WTC11 (cell line): ENCODE results near the gene CHTF18. TPM values are rescaled to one million over a fixed set of nuclear protein-coding genes. Genes with fewer than 3 reads are reported as not detected.

Experiments used
- ATAC-seq: fragments of 200-7000 bp; cut with Tn5 transposase; 2 replicates; pipeline ENCODE4 v1.10.0; 2021; ENCODE audit warnings: mild to moderate bottlenecking, moderate library complexity
- CTCF ChIA-PET: fragments of 300-600 bp; sonication (Branson Sonifier 250); formaldehyde crosslinking; loops from one replicate; lab custom pipeline; 2021; ENCODE audit warnings: antibody characterized with exemption; lab: Charles Lee
- POLR2A ChIA-PET: fragments of 350-600 bp; sonication (Branson Sonifier 250); formaldehyde crosslinking; loops from one replicate; lab custom pipeline; 2021; ENCODE audit warnings: antibody characterized with exemption; lab: Charles Lee
- DNase-seq: peaks from one replicate; pipeline ENCODE4 v3.0.0; 2021; ENCODE audit warnings: low spot score
- H3K27ac Mint-ChIP-seq: 2 replicates; pipeline ENCODE4 v1.8.0; 2021; ENCODE audit warnings: mixed read lengths
- H3K27me3 Mint-ChIP-seq: 2 replicates; pipeline ENCODE4 v1.8.0; 2021; ENCODE audit warnings: low read depth, mild to moderate bottlenecking, moderate library complexity, mixed read lengths
- H3K36me3 Mint-ChIP-seq: 2 replicates; pipeline ENCODE4 v1.8.0; 2021; ENCODE audit warnings: mixed read lengths
- H3K4me1 Mint-ChIP-seq: 2 replicates; pipeline ENCODE4 v1.8.0; 2022; ENCODE audit warnings: mixed read lengths
- H3K4me3 Mint-ChIP-seq: 2 replicates; pipeline ENCODE4 v1.8.0; 2021; ENCODE audit warnings: mild to moderate bottlenecking, moderate library complexity, mixed read lengths
- H3K9me3 Mint-ChIP-seq: 2 replicates; pipeline ENCODE4 v1.8.0; 2021; ENCODE audit warnings: mixed read lengths
- CREB1 ChIP-seq: sonication (generic); formaldehyde crosslinking; IDR thresholded peaks from 2 replicates; pipeline ENCODE4 v1.8.0; 2023; ENCODE audit warnings: mild to moderate bottlenecking, missing genetic modification reagents
- ELF4 ChIP-seq: sonication (generic); formaldehyde crosslinking; IDR thresholded peaks from 2 replicates; pipeline ENCODE4 v1.8.1; 2022; ENCODE audit warnings: low read depth, mild to moderate bottlenecking, moderate library complexity, missing genetic modification reagents
- ETV6 ChIP-seq: sonication (generic); formaldehyde crosslinking; IDR thresholded peaks from 2 replicates; pipeline ENCODE4 v1.8.1; 2022; ENCODE audit warnings: mild to moderate bottlenecking, missing genetic modification reagents
- FOXP1 ChIP-seq: sonication (generic); formaldehyde crosslinking; IDR thresholded peaks from 2 replicates; pipeline ENCODE4 v1.8.0; 2022; ENCODE audit warnings: missing genetic modification reagents, mild to moderate bottlenecking, moderate library complexity, borderline replicate concordance
- KAT7 ChIP-seq: sonication (generic); formaldehyde crosslinking; IDR thresholded peaks from 2 replicates; pipeline ENCODE4 v1.8.1; 2023; ENCODE audit warnings: missing genetic modification reagents, mild to moderate bottlenecking, borderline replicate concordance
- OVOL2 ChIP-seq: fragments of 250-450 bp; sonication (Bioruptor Pico); IDR thresholded peaks from 2 replicates; pipeline ENCODE4 v1.9.0; 2021; ENCODE audit warnings: mild to moderate bottlenecking, borderline replicate concordance
- SOX15 ChIP-seq: fragments of 250-450 bp; sonication (Bioruptor Pico); IDR thresholded peaks from 2 replicates; pipeline ENCODE4 v1.9.0; 2021; ENCODE audit warnings: mild to moderate bottlenecking
- TP53 ChIP-seq: sonication (generic); formaldehyde crosslinking; IDR thresholded peaks from 2 replicates; pipeline ENCODE4 v1.8.1; 2023; ENCODE audit warnings: mild to moderate bottlenecking, missing genetic modification reagents
- total RNA-seq: library from RNA; stranded (reverse); gene quantifications from 3 replicates; pipeline ENCODE4 v1.2.3, GENCODE V29; 2021
- TF ChIP-seq, protein P1 (sequence below): sonication (generic); formaldehyde crosslinking; IDR thresholded peaks from 2 replicates; pipeline ENCODE4 v1.8.1; 2022; ENCODE audit warnings: low read depth, mild to moderate bottlenecking, moderate library complexity, missing genetic modification reagents, borderline replicate concordance
- TF ChIP-seq, protein P2 (sequence below): sonication (generic); formaldehyde crosslinking; IDR thresholded peaks from 2 replicates; pipeline ENCODE4 v1.8.0; 2022; ENCODE audit warnings: mild to moderate bottlenecking, missing genetic modification reagents
- TF ChIP-seq, protein P3 (sequence below): fragments of 200-600 bp; IDR thresholded peaks from 2 replicates; pipeline ENCODE4 v1.8.0; 2022; ENCODE audit warnings: antibody characterized with exemption
- TF ChIP-seq, protein P4 (sequence below): fragments of 250-450 bp; sonication (Bioruptor Pico); IDR thresholded peaks from 2 replicates; pipeline ENCODE4 v1.9.0; 2021; ENCODE audit warnings: mild to moderate bottlenecking, borderline replicate concordance
- TF ChIP-seq, protein P5 (sequence below): sonication (generic); formaldehyde crosslinking; IDR thresholded peaks from 2 replicates; pipeline ENCODE4 v1.8.0; 2022; ENCODE audit warnings: mild to moderate bottlenecking, missing genetic modification reagents
- TF ChIP-seq, protein P6 (sequence below): sonication (generic); formaldehyde crosslinking; IDR thresholded peaks from 2 replicates; pipeline ENCODE4 v1.8.1; 2022; ENCODE audit warnings: low read depth, missing genetic modification reagents, borderline replicate concordance

The CHTF18 gene
- total RNA-seq, 1 experiment from 2014 or later: 183 TPM

DNA sequence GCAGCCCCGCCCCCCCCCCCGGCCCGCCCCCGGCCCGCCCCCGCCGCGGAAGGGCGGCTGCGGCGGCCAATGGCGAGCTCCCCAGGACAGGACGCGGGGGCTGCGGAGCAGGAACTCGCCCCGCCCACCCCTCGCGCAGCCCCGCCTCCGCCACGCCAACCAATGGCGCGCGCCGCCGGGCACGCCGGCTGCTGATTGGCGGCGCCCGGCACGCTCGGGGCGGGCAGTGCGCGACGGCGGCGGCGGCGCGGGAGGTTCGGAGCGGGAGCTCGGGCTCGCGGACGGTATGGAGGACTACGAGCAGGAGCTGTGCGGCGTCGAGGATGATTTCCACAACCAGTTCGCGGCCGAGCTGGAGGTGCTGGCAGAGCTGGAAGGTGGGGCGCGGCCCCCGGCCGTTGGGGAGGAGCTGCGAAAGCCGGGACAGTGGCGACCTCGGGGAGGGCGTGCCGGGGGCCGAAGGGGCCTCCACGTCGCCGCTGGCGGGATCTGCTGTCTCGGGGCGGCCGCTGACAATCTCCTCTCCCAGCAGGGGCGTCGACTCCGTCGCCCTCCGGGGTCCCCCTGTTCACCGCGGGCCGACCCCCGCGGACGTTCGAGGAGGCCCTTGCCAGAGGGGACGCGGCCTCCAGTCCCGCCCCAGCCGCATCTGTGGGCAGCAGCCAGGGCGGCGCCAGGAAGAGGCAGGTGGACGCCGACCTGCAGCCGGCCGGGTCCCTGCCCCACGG, at the start of gene CHTF18 (continued):
- TF ChIP-seq TP53: peak; percentile 39; the same call in 1 of the 2 replicates

DNA sequence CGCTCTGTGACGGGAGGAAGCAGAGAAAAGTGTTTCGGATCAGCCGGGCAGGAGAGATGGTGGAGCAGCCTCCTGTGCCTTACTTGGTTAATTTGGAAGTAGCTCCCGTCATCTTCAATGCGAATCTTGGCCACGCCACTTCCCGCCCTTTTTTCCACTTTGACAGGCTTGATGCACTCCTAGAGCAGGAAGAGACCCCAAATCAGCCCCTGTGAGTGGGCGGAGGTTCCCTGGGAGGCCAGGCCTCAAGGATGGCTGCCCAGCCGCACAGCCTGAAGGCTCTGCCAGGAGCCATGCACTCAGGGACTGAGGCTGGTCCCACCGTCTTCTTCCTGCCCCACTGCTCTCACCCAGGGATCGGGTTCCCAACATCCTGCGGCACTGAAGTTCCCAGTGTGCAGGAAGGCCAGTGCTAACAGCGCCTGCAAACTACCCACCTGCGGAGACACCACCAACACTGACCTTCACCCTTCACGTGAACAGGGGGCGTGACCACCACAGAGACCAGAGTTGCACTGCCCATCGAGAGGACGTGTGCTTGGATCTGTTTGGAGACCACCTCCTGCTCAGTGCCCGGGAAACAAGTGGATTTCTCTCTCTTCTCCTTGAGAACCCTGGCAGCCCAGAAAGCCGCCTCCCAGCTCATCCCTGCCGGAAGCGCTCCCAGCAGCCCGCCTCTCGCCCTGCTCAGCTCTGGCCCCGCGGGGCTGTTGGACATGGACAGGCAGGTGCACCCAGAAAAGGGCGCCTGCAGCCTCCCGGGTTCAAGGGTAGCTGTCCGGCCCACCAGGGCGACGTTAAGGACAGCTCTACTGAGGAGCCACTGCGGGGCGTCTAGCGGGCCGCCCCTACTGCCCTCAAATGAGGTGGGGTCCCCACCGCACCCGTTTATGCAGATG, 48.6 kb upstream of the CHTF18 start:
- Mint-ChIP-seq H3K36me3 (peaks cover 9% of the 10 kb centered on the region; the same call in 1 of the 2 replicates), H3K4me1 (peaks cover 14% of the 10 kb centered on the region), H3K9me3 (no peaks in the 10 kb centered on the region), H3K27ac (peak overlapping the region; percentile 7; the same call in 1 of the 2 replicates), H3K27me3 (no peaks in the 10 kb centered on the region), H3K4me3 (peak overlapping the region; percentile 74)
- ChIA-PET POLR2A (interaction anchor here (0.9 to 1.8 kb wide), 3 partner anchors 19 to 45 kb away, joined by 3 to 10 read pairs (median 4); partner anchors contain the start of genes ANTKMT and MSLN), CTCF (interaction anchor here (0.5 to 3.2 kb wide), 21 partner anchors 11 to 1043 kb away, joined by 3 to 28 read pairs (median 5); partner anchors contain the start of genes ANTKMT, CCDC78, CHTF18 and HAGHL)
- TF ChIP-seq, protein P1, sequence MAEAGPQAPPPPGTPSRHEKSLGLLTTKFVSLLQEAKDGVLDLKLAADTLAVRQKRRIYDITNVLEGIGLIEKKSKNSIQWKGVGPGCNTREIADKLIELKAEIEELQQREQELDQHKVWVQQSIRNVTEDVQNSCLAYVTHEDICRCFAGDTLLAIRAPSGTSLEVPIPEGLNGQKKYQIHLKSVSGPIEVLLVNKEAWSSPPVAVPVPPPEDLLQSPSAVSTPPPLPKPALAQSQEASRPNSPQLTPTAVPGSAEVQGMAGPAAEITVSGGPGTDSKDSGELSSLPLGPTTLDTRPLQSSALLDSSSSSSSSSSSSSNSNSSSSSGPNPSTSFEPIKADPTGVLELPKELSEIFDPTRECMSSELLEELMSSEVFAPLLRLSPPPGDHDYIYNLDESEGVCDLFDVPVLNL (CRISPR knock-in tag): no peak
- TF ChIP-seq, protein P2, sequence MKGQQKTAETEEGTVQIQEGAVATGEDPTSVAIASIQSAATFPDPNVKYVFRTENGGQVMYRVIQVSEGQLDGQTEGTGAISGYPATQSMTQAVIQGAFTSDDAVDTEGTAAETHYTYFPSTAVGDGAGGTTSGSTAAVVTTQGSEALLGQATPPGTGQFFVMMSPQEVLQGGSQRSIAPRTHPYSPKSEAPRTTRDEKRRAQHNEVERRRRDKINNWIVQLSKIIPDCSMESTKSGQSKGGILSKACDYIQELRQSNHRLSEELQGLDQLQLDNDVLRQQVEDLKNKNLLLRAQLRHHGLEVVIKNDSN (CRISPR knock-in tag): no peak
- no peak for TF ChIP-seq ETV6
- TF ChIP-seq, protein P3, sequence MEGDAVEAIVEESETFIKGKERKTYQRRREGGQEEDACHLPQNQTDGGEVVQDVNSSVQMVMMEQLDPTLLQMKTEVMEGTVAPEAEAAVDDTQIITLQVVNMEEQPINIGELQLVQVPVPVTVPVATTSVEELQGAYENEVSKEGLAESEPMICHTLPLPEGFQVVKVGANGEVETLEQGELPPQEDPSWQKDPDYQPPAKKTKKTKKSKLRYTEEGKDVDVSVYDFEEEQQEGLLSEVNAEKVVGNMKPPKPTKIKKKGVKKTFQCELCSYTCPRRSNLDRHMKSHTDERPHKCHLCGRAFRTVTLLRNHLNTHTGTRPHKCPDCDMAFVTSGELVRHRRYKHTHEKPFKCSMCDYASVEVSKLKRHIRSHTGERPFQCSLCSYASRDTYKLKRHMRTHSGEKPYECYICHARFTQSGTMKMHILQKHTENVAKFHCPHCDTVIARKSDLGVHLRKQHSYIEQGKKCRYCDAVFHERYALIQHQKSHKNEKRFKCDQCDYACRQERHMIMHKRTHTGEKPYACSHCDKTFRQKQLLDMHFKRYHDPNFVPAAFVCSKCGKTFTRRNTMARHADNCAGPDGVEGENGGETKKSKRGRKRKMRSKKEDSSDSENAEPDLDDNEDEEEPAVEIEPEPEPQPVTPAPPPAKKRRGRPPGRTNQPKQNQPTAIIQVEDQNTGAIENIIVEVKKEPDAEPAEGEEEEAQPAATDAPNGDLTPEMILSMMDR: no peak
- TF ChIP-seq ELF4: no peak
- TF ChIP-seq SOX15 (CRISPR knock-in tag): no peak
- no peak for TF ChIP-seq TP53
- TF ChIP-seq, protein P4, sequence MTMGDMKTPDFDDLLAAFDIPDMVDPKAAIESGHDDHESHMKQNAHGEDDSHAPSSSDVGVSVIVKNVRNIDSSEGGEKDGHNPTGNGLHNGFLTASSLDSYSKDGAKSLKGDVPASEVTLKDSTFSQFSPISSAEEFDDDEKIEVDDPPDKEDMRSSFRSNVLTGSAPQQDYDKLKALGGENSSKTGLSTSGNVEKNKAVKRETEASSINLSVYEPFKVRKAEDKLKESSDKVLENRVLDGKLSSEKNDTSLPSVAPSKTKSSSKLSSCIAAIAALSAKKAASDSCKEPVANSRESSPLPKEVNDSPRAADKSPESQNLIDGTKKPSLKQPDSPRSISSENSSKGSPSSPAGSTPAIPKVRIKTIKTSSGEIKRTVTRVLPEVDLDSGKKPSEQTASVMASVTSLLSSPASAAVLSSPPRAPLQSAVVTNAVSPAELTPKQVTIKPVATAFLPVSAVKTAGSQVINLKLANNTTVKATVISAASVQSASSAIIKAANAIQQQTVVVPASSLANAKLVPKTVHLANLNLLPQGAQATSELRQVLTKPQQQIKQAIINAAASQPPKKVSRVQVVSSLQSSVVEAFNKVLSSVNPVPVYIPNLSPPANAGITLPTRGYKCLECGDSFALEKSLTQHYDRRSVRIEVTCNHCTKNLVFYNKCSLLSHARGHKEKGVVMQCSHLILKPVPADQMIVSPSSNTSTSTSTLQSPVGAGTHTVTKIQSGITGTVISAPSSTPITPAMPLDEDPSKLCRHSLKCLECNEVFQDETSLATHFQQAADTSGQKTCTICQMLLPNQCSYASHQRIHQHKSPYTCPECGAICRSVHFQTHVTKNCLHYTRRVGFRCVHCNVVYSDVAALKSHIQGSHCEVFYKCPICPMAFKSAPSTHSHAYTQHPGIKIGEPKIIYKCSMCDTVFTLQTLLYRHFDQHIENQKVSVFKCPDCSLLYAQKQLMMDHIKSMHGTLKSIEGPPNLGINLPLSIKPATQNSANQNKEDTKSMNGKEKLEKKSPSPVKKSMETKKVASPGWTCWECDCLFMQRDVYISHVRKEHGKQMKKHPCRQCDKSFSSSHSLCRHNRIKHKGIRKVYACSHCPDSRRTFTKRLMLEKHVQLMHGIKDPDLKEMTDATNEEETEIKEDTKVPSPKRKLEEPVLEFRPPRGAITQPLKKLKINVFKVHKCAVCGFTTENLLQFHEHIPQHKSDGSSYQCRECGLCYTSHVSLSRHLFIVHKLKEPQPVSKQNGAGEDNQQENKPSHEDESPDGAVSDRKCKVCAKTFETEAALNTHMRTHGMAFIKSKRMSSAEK (CRISPR knock-in tag): no peak
- TF ChIP-seq OVOL2: no peak
- TF ChIP-seq, protein P5, sequence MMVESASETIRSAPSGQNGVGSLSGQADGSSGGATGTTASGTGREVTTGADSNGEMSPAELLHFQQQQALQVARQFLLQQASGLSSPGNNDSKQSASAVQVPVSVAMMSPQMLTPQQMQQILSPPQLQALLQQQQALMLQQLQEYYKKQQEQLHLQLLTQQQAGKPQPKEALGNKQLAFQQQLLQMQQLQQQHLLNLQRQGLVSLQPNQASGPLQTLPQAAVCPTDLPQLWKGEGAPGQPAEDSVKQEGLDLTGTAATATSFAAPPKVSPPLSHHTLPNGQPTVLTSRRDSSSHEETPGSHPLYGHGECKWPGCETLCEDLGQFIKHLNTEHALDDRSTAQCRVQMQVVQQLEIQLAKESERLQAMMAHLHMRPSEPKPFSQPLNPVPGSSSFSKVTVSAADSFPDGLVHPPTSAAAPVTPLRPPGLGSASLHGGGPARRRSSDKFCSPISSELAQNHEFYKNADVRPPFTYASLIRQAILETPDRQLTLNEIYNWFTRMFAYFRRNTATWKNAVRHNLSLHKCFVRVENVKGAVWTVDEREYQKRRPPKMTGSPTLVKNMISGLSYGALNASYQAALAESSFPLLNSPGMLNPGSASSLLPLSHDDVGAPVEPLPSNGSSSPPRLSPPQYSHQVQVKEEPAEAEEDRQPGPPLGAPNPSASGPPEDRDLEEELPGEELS: no peak
- TF ChIP-seq FOXP1 (CRISPR knock-in tag): no peak
- TF ChIP-seq, protein P6, sequence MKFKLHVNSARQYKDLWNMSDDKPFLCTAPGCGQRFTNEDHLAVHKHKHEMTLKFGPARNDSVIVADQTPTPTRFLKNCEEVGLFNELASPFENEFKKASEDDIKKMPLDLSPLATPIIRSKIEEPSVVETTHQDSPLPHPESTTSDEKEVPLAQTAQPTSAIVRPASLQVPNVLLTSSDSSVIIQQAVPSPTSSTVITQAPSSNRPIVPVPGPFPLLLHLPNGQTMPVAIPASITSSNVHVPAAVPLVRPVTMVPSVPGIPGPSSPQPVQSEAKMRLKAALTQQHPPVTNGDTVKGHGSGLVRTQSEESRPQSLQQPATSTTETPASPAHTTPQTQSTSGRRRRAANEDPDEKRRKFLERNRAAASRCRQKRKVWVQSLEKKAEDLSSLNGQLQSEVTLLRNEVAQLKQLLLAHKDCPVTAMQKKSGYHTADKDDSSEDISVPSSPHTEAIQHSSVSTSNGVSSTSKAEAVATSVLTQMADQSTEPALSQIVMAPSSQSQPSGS (CRISPR knock-in tag): no peak
- no peak for TF ChIP-seq KAT7 (CRISPR knock-in tag)
- TF ChIP-seq CREB1 (CRISPR knock-in tag): no peak
- DNase-seq: no peak
- ATAC-seq: no peak
